HK-2 (cell line): ENCODE data around the gene SPATA25.

Experiments used
- DNase-seq: peaks from one replicate; pipeline ENCODE4 v3.0.0-alpha.2; 2018; ENCODE audit not compliant: unreplicated experiment

SPATA25 gene

DNA sequence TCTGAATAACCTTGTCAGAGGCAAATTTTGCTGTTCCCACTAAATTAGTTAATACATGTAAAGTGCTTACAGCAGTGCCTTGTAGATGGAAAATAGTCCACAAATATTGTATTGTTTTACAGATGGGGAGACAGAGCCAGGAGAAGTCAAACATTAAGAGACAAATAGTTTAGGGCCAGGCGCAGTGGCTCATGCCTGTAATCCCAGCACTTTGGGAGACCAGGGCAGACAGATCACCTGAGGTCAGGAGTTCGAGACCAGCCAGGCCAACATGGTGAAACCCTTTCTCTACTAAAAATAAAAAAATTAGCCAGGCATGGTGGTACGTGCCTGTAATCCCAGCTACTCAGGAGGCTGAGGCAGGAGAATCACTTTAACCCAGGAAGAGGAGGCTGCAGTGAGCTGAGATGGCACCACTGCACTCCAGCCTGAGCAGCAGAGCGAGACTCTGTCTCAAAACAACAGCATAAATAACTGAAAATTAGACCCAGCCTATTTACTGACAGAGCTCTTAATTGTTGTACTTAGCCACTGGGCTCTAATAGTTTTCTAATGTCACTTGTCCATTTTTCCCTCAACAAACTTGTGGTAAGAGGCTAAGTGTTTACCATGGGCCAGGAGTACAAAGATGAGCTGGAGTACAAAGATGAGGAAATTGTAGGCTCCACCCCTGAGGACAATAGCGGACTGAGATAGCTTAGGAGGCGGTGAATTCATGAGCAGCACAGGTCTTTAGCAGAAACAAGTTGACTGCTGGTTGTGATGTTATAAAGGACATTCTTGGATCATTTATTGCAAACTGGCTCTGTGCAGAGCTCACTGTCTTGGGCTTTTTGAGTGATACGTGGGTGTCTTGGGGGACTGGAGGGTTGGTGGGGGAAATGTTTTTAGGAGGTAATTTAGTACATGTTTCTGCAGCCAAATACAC, 23.6 kb downstream of the SPATA25 start:
- no peak for DNase-seq

DNA sequence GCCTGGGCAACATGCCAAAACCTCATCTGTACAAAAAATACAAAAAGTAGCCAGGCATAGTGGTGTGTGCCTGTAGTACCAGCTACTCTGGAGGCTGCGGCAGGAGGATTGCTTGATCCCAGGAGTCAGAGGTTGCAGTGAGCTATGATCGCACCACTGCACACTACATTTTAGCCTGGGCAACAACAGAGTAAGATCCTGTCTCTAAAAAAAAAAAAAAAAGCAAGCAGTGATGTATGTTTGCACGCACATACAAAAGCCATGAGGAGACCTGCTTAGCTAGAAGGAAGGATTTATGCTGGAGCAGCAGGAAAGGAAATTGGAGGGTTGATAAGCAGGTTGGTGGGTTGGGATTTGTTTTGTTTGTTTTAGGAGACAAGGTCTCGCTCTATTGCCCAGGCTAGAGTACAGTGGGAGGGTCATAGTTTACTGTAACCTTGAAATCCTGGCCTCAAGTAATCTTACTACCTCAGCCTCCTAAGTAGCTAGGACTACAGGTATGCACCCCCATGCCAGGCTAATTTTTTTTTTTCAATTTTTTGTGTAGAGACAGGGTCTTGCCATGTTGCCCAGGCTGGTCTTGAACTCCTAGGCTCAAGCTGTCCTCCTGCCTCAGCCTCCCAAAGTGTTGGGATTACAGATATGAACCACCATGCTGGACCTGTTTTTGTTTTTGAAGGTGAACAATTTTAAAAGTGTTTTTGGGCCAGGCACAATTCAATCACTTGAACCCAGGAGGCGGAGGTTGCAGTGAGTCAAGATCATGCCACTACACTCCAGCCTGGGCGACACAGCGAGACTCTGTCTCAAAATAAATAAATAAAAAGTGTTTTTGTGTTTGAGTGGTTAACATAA, 26.0 kb downstream of the SPATA25 start:
- DNase-seq, result peak; percentile 25

GRCh38 chr20:45860560-45861220, 26.7 kb downstream of the SPATA25 start:
- DNase-seq, result no peak

DNA sequence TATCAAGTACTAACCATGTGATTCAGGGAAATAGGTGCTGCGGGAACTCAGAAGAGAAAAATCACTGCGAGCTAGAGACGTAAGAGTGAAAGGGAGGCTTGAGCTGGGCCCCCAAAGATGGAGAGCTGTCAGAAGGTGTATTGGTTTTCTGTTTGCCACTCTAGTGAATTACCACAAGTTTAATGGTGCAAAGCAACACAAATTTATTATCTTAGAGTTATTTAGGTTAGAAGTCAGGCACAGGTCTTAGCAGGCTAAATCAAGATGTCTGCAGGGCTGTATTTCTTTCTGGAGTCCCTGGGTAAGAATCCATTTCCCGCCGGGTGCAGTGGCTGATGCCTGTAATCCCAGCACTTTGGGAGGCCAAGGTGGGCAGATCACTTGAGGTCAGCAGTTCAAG, 27.5 kb downstream of the SPATA25 start:
- no peak for DNase-seq

DNA sequence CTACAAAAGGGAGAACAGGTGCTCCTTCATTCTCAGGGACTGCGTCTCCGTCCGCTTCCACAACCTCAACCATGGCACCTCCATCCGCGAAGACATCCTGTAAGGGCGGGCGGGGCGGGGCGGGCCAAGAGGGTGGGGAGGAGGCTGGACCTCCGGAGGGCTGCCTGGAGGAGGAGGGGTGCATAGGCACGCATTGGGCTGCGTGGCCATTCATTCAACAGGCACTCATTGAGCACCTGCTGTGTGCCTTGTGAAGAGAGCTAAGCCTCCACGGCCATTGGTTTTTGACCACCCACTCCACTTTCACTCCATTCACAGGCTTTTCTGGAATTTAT, 29.6 kb downstream of the SPATA25 start:
- no peak for DNase-seq

DNA sequence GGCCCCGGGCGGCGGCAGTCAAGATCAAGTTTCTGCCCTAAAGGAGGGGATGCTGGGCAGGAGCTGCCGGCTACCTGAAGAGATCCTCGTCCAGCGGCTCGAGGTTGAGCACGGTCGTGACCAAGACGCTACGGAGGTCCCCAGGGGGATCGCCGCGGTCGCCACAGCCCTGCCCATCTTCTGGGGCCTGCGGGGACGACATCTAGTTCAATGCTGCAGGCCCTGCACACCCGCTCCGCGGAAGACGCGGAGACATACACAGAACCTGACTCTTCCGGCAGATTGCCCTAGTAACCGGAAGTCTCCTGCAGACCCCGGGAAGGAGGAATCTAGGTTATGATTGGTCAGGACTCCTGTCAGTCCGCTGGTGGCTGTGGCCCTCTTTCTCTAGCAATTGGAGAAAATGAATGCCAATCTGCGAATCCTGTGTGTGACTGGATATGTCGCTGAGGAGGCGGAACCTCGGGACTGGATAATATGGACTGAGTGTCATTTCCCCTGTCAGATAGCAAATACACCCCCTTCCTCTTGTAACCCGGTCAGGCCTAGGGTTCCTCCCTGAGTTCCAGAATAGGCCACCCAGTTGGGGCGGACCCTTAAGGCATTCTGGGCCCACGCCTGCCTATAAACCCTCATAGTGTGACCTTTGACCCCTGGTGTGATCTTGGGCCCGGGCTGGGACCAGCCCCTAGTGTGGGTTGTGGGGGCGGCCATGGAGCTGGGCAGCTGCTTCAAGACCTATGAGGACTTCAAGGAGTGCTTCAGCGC, 30.1 kb downstream of the SPATA25 start, which contains the start of the genes ACOT8 and ZSWIM3:
TSS of gene ACOT8 (minus strand) at position 279 of the 768 bp plus-strand sequence. CDS start at position 202, 77 bp downstream.
TSS of gene ZSWIM3 (plus strand) at position 501 of the 768 bp plus-strand sequence. CDS start at position 713, 212 bp downstream.
- peak; percentile 98 for DNase-seq

GRCh38 chr20:45853484-45853883, 33.9 kb downstream of the SPATA25 start:
- DNase-seq, result no peak

- DNase-seq, result no peak
These were observed 35.1 kb downstream of the SPATA25 start for GRCh38 chr20:45852326-45852725.

DNA sequence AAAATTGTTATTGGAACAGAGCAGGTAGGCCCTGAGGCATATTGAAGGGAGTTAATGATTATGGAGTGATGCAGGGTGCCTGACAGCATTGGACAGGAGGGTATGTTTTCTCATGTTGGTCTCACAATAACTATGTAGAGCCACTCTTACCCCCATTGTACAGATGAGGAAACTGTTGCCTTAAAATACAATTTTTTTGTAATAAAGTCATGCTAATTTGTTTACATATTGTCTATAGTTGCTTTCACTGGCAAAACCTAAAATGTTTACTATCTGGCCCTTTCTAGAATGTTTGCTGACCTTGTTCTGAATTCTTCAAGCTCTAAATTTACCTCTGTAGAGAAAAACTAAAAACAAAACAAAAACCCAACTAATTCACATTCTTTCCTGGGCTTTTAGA, 35.9 kb downstream of the SPATA25 start:
- DNase-seq, result no peak

GRCh38 chr20:45850926-45851325, 36.5 kb downstream of the SPATA25 start:
- no peak for DNase-seq

GRCh38 chr20:45850238-45850637, 37.2 kb downstream of the SPATA25 start:
- no peak for DNase-seq

GRCh38 chr20:45848969-45849582, 38.3 kb downstream of the SPATA25 start:
- DNase-seq, result no peak

- DNase-seq, result no peak
These were observed 39.0 kb downstream of the SPATA25 start for GRCh38 chr20:45848421-45848820.

DNA sequence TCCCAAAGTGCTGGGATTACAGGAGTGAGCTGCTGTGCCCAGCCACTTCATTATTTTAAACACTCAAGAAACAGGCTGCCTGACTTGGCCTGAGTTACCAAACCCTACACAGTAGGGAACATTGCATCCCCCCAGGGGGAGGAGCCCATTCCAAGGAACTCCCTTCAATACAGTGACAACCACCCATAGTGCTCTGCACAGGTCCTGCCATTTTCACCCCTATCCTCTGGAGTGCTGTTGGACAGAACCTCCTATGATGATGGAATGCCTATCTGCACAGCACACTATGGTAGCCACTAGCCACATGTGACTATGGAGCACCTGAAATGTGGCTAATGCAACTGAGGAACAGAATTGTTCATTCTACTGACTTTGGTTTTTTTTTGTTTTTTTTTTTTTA, 42.0 kb downstream of the SPATA25 start:
- DNase-seq, result no peak

DNA sequence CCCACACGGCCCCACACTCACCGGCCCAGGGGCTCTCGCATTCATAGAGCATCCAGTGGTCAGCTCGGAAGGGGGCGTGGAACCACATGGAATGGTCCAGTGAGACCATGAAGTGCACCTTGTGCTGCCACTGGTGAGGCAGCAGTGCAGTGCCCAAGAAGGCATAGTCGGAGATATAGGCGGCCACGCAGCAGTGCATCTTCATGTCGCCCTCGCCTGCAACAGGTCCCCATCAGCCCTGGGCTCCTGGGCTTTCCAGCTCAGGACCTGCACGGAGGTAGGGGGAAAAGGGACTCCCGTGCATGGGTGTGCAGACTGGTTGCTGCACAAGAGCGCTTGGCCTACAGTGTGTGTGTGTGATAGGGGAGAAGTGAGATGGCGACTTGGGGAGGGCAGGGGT, 43.9 kb downstream of the SPATA25 start:
- DNase-seq, result no peak

GRCh38 chr20:45842169-45842812, 45.1 kb downstream of the SPATA25 start:
- no peak for DNase-seq

DNA sequence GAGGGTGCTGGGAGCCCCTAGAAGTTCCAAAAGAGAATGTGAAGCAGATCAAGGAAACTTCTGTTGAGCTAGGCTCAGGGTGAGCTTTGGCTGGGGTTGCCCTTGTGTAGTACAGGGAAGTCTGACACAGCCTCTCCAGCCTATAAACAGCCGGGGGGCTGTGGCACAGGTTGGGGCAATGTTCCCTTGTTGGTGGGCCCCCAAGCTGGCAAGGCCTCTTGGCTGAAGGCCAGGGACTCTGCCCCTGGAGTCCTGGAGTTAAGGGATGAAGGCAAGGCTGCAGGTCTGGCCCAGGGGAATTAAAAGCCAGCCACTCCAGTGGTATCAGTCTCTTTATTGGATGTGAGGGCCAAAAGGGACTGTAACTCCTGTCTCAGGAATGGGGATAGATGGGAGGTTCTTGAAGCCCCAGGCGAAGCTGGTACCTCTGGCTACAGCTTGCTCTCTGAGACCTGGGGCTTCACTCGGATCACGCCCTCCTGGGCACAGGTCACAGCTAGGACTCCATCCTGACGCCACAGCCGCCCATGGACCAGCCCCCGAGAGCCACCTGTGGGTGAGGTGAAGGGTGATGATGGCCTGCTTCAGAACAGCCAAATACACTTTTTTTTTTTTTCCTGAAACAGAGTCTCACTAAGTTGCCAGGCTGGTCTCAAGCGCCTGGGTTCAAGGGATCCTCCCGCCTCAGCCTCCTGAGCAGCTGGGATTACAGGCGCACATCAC, 45.9 kb downstream of the SPATA25 start:
- DNase-seq, result no peak

DNA sequence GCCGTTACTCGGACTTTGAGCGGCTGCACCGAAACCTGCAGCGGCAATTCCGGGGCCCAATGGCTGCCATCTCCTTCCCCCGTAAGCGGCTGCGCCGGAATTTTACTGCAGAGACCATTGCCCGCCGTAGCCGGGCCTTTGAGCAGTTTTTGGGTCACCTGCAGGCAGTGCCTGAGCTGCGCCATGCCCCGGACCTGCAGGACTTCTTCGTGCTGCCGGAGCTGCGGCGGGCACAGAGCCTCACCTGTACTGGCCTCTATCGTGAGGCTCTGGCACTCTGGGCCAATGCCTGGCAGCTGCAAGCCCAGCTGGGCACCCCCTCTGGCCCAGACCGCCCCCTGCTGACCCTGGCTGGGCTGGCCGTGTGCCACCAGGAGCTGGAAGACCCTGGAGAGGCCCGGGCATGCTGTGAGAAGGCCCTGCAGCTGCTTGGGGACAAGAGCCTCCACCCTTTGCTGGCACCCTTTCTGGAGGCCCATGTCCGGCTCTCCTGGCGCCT, 46.7 kb downstream of the SPATA25 start:
- DNase-seq, result no peak

DNA sequence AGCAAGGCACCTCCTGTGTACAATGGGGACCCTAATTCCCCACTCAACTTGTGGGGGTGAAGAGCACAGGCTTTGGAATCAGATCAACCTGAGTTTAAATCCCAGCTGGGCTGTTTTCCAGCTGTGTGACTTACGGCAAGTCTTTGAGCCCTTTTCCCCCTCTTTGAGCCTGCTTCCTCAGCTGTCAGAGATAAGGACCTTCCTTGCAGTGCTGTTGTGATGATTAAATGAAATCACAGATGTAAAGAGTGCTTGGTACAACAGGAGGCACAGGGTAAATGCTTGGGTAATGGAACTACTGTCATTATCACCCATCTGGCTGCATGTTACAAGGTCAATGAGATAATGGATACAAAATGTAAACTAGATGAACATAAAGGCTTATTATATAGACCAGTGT, 50.6 kb downstream of the SPATA25 start:
- DNase-seq, result no peak
